HepG2 (cell line): ENCODE data around the gene TBC1D14. TPM values are rescaled to one million over a fixed set of nuclear protein-coding genes. Genes with fewer than 3 reads are reported as not detected.

Source experiments
- ADNP ChIP-seq: sonication (generic); formaldehyde crosslinking; IDR thresholded peaks from 2 replicates; pipeline ENCODE4 v1.4.0; 2020; ENCODE audit warnings: missing genetic modification reagents
- AGO2 ChIP-seq: fragments of 200-400 bp; formaldehyde crosslinking; optimal IDR thresholded peaks from 2 replicates; pipeline ENCODE3; 2017; ENCODE audit warnings: mild to moderate bottlenecking, low read depth, low read length, moderate library complexity
- DNMT3B ChIP-seq: conservative IDR thresholded peaks from 2 replicates; pipeline ENCODE4 v1.6.1; 2016; ENCODE audit warnings: missing biosample characterization, control low read depth
- EP300 ChIP-seq, 3 experiments: sonication (generic) in 1 of 3; formaldehyde crosslinking in 1 of 3; IDR thresholded peaks; 2 replicates each; pipeline versions ENCODE4 v1.5.1 to v1.6.1; 2011 to 2020; ENCODE audit warnings: low read depth in 2 of 3, low read length in 2 of 3, borderline replicate concordance in 1 of 3, improper control_type of control experiment in 1 of 3, mild to moderate bottlenecking in 1 of 3, missing genetic modification reagents in 1 of 3, moderate library complexity in 1 of 3
- FOXC1 ChIP-seq: sonication (generic); formaldehyde crosslinking; IDR thresholded peaks from 2 replicates; pipeline ENCODE4 v1.8.0; 2022; ENCODE audit warnings: mild to moderate bottlenecking, missing genetic modification reagents, borderline replicate concordance
- HOXD1 ChIP-seq: sonication (generic); formaldehyde crosslinking; IDR thresholded peaks from 2 replicates; pipeline ENCODE4 v1.5.0; 2020; ENCODE audit warnings: missing genetic modification reagents
- JDP2 ChIP-seq: sonication (generic); formaldehyde crosslinking; IDR thresholded peaks from 2 replicates; pipeline ENCODE4 v1.8.1; 2022; ENCODE audit warnings: missing genetic modification reagents, borderline replicate concordance
- NR2F1 ChIP-seq, 2 experiments: fragments of 450-650 bp in 1 of 2; formaldehyde crosslinking in 1 of 2; IDR thresholded peaks; 2 replicates each; pipeline versions ENCODE4 v1.5.0 to v1.6.1; 2016 to 2020; ENCODE audit warnings: mild to moderate bottlenecking in 1 of 2, missing compliant biosample characterization in 1 of 2, missing genetic modification reagents in 1 of 2, moderate library complexity in 1 of 2
- NR2F2 ChIP-seq: IDR thresholded peaks from 2 replicates; pipeline ENCODE4 v1.6.1; 2012; ENCODE audit warnings: low read depth, inconsistent platforms, borderline replicate concordance
- POLR2A ChIP-seq, 2 experiments: IDR thresholded peaks; 2 replicates each; pipeline ENCODE4 v1.6.1; 2011; ENCODE audit warnings: low read depth in 2 of 2, low read length in 2 of 2, mild to moderate bottlenecking in 1 of 2, moderate library complexity in 1 of 2; ENCODE audit not compliant: insufficient read depth in 1 of 2
- SAFB2 ChIP-seq: sonication (generic); formaldehyde crosslinking; IDR thresholded peaks from 2 replicates; pipeline ENCODE4 v1.5.1; 2020; ENCODE audit warnings: missing genetic modification reagents, low read depth, mild to moderate bottlenecking, borderline replicate concordance
- SCMH1 ChIP-seq: sonication (generic); formaldehyde crosslinking; IDR thresholded peaks from 2 replicates; pipeline ENCODE4 v1.9.0; 2021; ENCODE audit warnings: missing genetic modification reagents, mild to moderate bottlenecking, borderline replicate concordance
- SP2 ChIP-seq: sonication (generic); formaldehyde crosslinking; IDR thresholded peaks from 2 replicates; pipeline ENCODE4 v1.5.1; 2020; ENCODE audit warnings: mild to moderate bottlenecking, missing genetic modification reagents
- TBL1XR1 ChIP-seq: fragments of 150-350 bp; IDR thresholded peaks from 2 replicates; pipeline ENCODE4 v1.6.1; 2014; ENCODE audit warnings: borderline replicate concordance, low read length; ENCODE audit not compliant: partially characterized antibody
- TBX2 ChIP-seq: sonication (generic); formaldehyde crosslinking; IDR thresholded peaks from 2 replicates; pipeline ENCODE4 v1.5.0; 2020; ENCODE audit warnings: missing genetic modification reagents, mild to moderate bottlenecking, borderline replicate concordance
- ZFP36 ChIP-seq: fragments of 150-350 bp; IDR thresholded peaks from 2 replicates; pipeline ENCODE4 v1.6.1; 2018; ENCODE audit warnings: borderline replicate concordance, low read length, low read depth; ENCODE audit not compliant: partially characterized antibody
- ZNF256 ChIP-seq: sonication (generic); formaldehyde crosslinking; conservative IDR thresholded peaks from 2 replicates; pipeline ENCODE4 v1.4.0; 2020; ENCODE audit warnings: missing genetic modification reagents
- ZNF343 ChIP-seq: sonication (generic); formaldehyde crosslinking; IDR thresholded peaks from 2 replicates; pipeline ENCODE4 v1.4.0; 2020; ENCODE audit warnings: mild to moderate bottlenecking, missing genetic modification reagents
- ZNF441 ChIP-seq: sonication (generic); formaldehyde crosslinking; IDR thresholded peaks from 2 replicates; pipeline ENCODE4 v1.7.0; 2021; ENCODE audit warnings: missing genetic modification reagents, borderline replicate concordance
- ZNF550 ChIP-seq: sonication (generic); formaldehyde crosslinking; IDR thresholded peaks from 2 replicates; pipeline ENCODE4 v1.4.0; 2020; ENCODE audit warnings: mild to moderate bottlenecking, missing genetic modification reagents, borderline replicate concordance
- ZNF567 ChIP-seq: sonication (generic); formaldehyde crosslinking; IDR thresholded peaks from 2 replicates; pipeline ENCODE4 v1.8.1; 2023; ENCODE audit warnings: mild to moderate bottlenecking, missing genetic modification reagents, borderline replicate concordance
- ZNF598 ChIP-seq: sonication (generic); formaldehyde crosslinking; IDR thresholded peaks from 2 replicates; pipeline ENCODE4 v1.5.1; 2020; ENCODE audit warnings: mild to moderate bottlenecking, missing genetic modification reagents, borderline replicate concordance
- ZNF883 ChIP-seq: sonication (generic); formaldehyde crosslinking; IDR thresholded peaks from 2 replicates; pipeline ENCODE4 v1.5.1; 2020; ENCODE audit warnings: mild to moderate bottlenecking, missing genetic modification reagents; ENCODE audit errors: not compliant biosample characterization
- polyA plus RNA-seq, 8 experiments: library from polyadenylated mRNA; depleted of rRNA in 3 of 8; stranded (reverse) in 7 of 8; unstranded in 1 of 8; fragments of >200 nt; fragmentation: Illumina TruSeq in 4 of 8; extraction: Trizol in 4 of 8; gene quantifications; 2 replicates each; pipeline versions ENCODE4 v1.2.1 to v1.2.3, GENCODE V29; 2011 to 2016; ENCODE audit warnings: low read depth in 4 of 8, missing spikeins in 1 of 8, mixed read lengths in 1 of 8; ENCODE audit not compliant: insufficient read depth in 1 of 8
- total RNA-seq, 5 experiments: library from RNA; depleted of rRNA; stranded (reverse); fragments of >200 nt; fragmentation: Illumina TruSeq; extraction: Trizol; gene quantifications; 2 replicates each; pipeline ENCODE4 v1.2.3, GENCODE V29; 2016; ENCODE audit warnings: low read depth in 1 of 5
- TF ChIP-seq, protein P1 (sequence below): IDR thresholded peaks from 2 replicates; pipeline ENCODE4 v1.6.1; 2012; ENCODE audit warnings: inconsistent platforms
- TF ChIP-seq, protein P2 (sequence below): sonication (generic); formaldehyde crosslinking; conservative IDR thresholded peaks from 2 replicates; pipeline ENCODE4 v1.8.0; 2022; ENCODE audit warnings: low read depth, missing genetic modification reagents
- TF ChIP-seq, protein P3 (sequence below): sonication (generic); formaldehyde crosslinking; IDR thresholded peaks from 2 replicates; pipeline ENCODE4 v1.4.0; 2020; ENCODE audit warnings: low read depth, mild to moderate bottlenecking, missing genetic modification reagents
- TF ChIP-seq, protein P4 (sequence below): sonication (generic); formaldehyde crosslinking; IDR thresholded peaks from 2 replicates; pipeline ENCODE4 v1.9.0; 2021; ENCODE audit warnings: missing genetic modification reagents, mild to moderate bottlenecking, borderline replicate concordance

The TBC1D14 gene
- total and polyA plus RNA-seq, 2 of the 13 experiments (the other 11 are each of a cell fraction or from before 2014, with no cell fraction given) = 29.5 to 46.5 TPM

DNA sequence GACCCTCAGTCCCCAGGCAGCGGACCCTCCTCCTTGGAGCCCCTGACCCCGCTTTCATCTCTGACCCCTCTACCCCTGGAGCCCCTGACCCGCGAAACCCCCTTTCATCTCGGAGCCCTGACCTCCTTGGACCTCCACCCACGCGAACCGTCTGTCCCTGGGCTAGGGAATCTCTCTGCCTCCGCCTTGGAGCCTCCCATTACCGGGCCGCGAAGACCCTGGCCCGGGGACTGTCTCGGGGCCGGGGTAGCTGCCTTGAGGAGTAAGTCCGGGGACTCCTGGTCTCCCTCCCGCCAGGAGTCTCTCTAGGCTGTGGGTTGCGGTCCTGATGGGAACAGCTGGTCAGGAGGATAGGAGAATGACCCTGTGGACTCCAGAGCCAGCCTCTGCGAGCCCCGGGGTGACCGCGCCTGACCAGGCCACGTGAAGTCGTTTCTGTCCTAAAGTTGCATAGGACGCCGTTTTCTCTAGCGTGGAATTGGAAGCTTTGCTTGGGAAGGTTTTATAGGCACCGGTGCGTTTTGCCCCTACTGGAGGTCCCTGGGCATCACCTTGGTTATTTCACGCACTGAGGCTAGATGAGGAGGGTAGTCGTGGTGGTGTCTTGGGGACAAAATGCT, 824 bp downstream of the TBC1D14 start (continued):
- no peak for TF ChIP-seq ZNF883 (CRISPR knock-in tag)
- TF ChIP-seq, protein P1, sequence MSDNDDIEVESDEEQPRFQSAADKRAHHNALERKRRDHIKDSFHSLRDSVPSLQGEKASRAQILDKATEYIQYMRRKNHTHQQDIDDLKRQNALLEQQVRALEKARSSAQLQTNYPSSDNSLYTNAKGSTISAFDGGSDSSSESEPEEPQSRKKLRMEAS = peak; percentile 49; the same call in 1 of the 2 replicates
- TF ChIP-seq SAFB2 (CRISPR knock-in tag) = no peak
- no peak for TF ChIP-seq FOXC1 (CRISPR knock-in tag)
- TF ChIP-seq SCMH1 = no peak
- TF ChIP-seq DNMT3B (CRISPR knock-in tag) = no peak
- 0 out of 2 replicates have a peak, but pooled peaks have one; percentile 13 for TF ChIP-seq ZNF567
- TF ChIP-seq, protein P2, sequence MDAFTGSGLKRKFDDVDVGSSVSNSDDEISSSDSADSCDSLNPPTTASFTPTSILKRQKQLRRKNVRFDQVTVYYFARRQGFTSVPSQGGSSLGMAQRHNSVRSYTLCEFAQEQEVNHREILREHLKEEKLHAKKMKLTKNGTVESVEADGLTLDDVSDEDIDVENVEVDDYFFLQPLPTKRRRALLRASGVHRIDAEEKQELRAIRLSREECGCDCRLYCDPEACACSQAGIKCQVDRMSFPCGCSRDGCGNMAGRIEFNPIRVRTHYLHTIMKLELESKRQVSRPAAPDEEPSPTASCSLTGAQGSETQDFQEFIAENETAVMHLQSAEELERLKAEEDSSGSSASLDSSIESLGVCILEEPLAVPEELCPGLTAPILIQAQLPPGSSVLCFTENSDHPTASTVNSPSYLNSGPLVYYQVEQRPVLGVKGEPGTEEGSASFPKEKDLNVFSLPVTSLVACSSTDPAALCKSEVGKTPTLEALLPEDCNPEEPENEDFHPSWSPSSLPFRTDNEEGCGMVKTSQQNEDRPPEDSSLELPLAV (CRISPR knock-in tag) = no peak
- no peak for TF ChIP-seq TBL1XR1
- no peak for TF ChIP-seq ZFP36
- no peak for TF ChIP-seq JDP2
- TF ChIP-seq NR2F2 = peak; percentile 70
- no peak for TF ChIP-seq ZNF441 (CRISPR knock-in tag)
- TF ChIP-seq ZNF550 (CRISPR knock-in tag) = no peak
- 0 out of 2 replicates have a peak, but pooled peaks have one; percentile 39 for TF ChIP-seq ZNF598
- TF ChIP-seq, protein P3, sequence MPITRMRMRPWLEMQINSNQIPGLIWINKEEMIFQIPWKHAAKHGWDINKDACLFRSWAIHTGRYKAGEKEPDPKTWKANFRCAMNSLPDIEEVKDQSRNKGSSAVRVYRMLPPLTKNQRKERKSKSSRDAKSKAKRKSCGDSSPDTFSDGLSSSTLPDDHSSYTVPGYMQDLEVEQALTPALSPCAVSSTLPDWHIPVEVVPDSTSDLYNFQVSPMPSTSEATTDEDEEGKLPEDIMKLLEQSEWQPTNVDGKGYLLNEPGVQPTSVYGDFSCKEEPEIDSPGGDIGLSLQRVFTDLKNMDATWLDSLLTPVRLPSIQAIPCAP = no peak
- TF ChIP-seq POLR2A (IDR thresholded peaks at IDR 0.05; ENCODE audit: insufficient read depth in 1 of 2, low read depth in 2 of 2, low read length in 2 of 2) = peak in 1 of 2 experiments; percentile 47; a peak in 1 of 4 replicates
- TF ChIP-seq ZNF256 (CRISPR knock-in tag) = no peak
- no peak for TF ChIP-seq HOXD1 (CRISPR knock-in tag)
- TF ChIP-seq, protein P4, sequence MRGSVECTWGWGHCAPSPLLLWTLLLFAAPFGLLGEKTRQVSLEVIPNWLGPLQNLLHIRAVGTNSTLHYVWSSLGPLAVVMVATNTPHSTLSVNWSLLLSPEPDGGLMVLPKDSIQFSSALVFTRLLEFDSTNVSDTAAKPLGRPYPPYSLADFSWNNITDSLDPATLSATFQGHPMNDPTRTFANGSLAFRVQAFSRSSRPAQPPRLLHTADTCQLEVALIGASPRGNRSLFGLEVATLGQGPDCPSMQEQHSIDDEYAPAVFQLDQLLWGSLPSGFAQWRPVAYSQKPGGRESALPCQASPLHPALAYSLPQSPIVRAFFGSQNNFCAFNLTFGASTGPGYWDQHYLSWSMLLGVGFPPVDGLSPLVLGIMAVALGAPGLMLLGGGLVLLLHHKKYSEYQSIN = no peak
- TF ChIP-seq TBX2 (CRISPR knock-in tag) = no peak
- peak in 1 of 2 experiments; percentile 52; a peak in 2 of 4 replicates for TF ChIP-seq NR2F1 (CRISPR knock-in tag; IDR thresholded peaks at IDR 0.05)
- TF ChIP-seq ZNF343 (CRISPR knock-in tag) = peak; percentile 68; the same call in 1 of the 2 replicates
- TF ChIP-seq SP2 (CRISPR knock-in tag) = no peak
- peak; percentile 75 for TF ChIP-seq AGO2
- no peak for TF ChIP-seq EP300 (IDR thresholded peaks at IDR 0.05; ENCODE audit: low read depth in 2 of 2, low read length in 2 of 2)
- TF ChIP-seq EP300 (CRISPR knock-in tag; IDR thresholded peaks at IDR 0.05; ENCODE audit: borderline replicate concordance) = no peak
- TF ChIP-seq ADNP (CRISPR knock-in tag) = no peak
